Measurements from ENCODE around the gene CHRNA1. TPM values are rescaled to one million over a fixed set of nuclear protein-coding genes. Genes with fewer than 3 reads are reported as not detected.

CHRNA1 gene
- total RNA-seq = under 1 TPM in 1 of 2 donors, not detected in 1; 0.41 TPM

DNA sequence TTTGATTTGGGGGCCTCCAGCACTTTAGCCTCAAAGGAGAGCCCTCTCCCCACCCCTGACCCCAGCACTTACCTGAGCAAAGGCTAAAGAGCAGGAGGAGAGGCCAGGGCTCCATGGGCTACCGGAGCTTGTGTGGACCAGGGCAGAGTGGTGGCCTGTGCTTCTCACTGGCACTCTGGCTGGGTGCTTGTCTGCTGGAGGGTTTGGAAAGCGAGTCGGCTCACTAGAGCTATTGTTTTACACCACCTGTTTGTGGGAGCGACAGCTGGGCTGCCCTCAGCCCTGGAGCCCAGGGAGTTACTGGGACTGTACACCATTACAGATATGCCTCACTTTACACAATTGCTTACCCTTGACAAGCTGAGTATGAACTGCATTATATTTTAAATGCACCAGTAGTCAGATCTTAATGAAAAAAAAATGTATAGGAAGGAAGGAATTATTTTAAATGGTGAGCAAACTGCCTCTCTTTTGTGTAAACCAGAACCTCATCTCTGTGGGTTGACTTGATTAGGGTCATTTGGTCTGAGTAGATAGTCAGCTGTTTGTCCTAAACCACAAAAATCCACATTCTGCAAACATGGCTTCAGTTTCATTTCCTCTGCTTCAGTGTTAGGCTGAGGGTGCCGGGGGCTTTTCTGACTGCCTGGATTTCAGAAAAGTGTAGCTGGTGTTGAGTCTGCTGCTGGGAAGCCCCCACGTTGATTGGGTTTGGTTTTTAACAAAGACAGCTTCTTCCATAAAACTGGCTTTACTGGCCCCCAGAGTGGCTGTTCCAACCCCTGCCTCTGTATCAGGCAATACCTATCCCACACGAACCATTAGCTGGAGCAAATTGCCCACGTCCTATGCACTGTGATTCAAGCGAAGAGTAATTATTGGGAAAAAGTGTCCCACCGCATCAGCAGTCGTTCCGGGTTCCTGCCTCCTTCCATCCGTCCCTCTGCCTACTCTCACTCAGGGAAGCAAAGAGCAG, at the start of gene CHRNA1:
CHRNA1 (minus strand) TSS at position 193 of the 976 bp plus-strand sequence; CDS start at position 115, 78 bp downstream.
- Histone ChIP-seq H3K27ac (no peak within 1 kb of the TSS), H3K4me1 (ENCODE audit: control insufficient read depth in 1 of 2, low read depth in 2 of 2) (peaks cover 8 to 16% of the 10 kb centered on the region in 2 donors), H3K4me3 (no peak within 1 kb of the TSS), H3K9me3 (no peaks in the 10 kb centered on the region), H3K36me3 (no peaks in the 10 kb centered on the region), H3K27me3 (replicated peaks; ENCODE audit: insufficient read depth) (no peaks in the 10 kb centered on the region)
- DNase-seq (ENCODE audit: low spot score) = no peak
- ATAC-seq (ENCODE audit: insufficient number of reproducible peaks, low FRiP score, low read depth) = no peak
- TF ChIP-seq, protein P1, sequence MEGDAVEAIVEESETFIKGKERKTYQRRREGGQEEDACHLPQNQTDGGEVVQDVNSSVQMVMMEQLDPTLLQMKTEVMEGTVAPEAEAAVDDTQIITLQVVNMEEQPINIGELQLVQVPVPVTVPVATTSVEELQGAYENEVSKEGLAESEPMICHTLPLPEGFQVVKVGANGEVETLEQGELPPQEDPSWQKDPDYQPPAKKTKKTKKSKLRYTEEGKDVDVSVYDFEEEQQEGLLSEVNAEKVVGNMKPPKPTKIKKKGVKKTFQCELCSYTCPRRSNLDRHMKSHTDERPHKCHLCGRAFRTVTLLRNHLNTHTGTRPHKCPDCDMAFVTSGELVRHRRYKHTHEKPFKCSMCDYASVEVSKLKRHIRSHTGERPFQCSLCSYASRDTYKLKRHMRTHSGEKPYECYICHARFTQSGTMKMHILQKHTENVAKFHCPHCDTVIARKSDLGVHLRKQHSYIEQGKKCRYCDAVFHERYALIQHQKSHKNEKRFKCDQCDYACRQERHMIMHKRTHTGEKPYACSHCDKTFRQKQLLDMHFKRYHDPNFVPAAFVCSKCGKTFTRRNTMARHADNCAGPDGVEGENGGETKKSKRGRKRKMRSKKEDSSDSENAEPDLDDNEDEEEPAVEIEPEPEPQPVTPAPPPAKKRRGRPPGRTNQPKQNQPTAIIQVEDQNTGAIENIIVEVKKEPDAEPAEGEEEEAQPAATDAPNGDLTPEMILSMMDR (IDR thresholded peaks at IDR 0.05) = no peak

DNA sequence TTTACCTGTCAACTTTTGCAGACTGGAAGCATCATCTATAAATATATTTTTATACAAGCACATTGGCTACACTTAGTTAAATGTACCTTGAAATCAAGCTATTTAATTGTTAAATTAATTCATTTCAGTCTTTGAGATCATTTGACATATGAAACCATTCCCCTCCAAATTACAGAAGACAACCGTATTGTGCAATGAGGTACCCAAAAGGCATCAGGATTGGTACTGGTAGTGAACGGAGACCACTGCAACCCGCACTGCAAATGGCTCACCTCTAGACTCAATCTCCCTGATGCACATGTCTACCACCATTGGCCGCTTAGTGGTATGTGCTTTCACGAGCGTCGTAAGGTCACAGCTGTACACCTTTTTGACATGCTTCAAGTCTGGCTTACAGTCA, 47.8 kb upstream of the CHRNA1 start:
- Histone ChIP-seq H3K27me3 (replicated peaks; ENCODE audit: insufficient read depth) (no peaks in the 10 kb centered on the region), H3K27ac (no peak overlapping the region), H3K4me1 (ENCODE audit: control insufficient read depth in 1 of 2, low read depth in 2 of 2) (no peaks in the 10 kb centered on the region), H3K9me3 (no peaks in the 10 kb centered on the region), H3K36me3 (no peaks in the 10 kb centered on the region), H3K4me3 (no peak overlapping the region)
- DNase-seq (ENCODE audit: low spot score) = no peak
- TF ChIP-seq, protein P1 (IDR thresholded peaks at IDR 0.05) = no peak
- ATAC-seq (ENCODE audit: insufficient number of reproducible peaks, low FRiP score, low read depth) = no peak

DNA sequence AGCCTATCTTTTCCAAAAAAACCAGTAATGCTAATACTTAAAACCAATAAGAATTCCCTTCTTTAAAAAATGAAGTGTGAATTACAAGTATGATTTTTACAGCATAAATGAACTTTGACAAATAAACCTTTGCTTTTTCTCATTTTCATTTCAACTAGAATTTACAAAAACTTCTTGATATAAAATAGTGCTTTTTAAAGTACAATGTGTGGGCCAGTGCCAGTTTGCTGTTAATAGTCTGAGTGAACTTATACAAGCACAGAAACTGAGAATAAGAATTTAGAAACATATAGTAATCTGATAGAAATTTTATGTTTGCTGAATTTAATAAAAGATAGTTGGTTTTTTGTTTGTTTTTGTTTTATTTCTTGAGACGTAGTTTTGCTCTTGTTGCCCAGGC, 43.7 kb upstream of the CHRNA1 start:
- Histone ChIP-seq H3K4me3 (no peak overlapping the region), H3K27me3 (replicated peaks; ENCODE audit: insufficient read depth) (no peaks in the 10 kb centered on the region), H3K4me1 (ENCODE audit: control insufficient read depth in 1 of 2, low read depth in 2 of 2) (no peaks in the 10 kb centered on the region), H3K27ac (no peak overlapping the region), H3K36me3 (no peaks in the 10 kb centered on the region), H3K9me3 (no peaks in the 10 kb centered on the region)
- TF ChIP-seq, protein P1 (IDR thresholded peaks at IDR 0.05) = no peak
- no peak for DNase-seq (ENCODE audit: low spot score)
- ATAC-seq (ENCODE audit: insufficient number of reproducible peaks, low FRiP score, low read depth) = no peak

DNA sequence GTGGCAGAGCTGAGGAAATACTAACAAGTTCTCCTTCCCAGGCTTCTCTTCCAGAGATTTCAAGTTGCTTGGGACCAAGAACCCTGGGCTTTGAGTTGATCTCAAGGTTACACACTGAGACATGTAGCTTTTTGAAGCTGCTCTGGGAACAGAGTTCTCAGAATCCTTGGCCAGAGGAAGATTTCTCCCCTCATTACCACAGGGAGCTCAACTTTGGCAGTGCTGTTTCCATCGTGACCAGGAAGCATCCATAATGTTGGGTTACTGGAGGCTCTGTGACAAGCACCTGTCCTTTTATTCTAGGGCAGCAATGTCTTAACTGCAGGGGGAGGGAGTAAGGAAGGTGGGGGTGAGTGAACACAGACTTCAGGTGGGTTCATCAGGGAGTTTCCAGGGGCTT, 41.5 kb upstream of the CHRNA1 start:
- Histone ChIP-seq H3K4me1 (ENCODE audit: control insufficient read depth in 1 of 2, low read depth in 2 of 2) (no peaks in the 10 kb centered on the region), H3K27me3 (replicated peaks; ENCODE audit: insufficient read depth) (no peaks in the 10 kb centered on the region), H3K4me3 (no peak overlapping the region), H3K36me3 (no peaks in the 10 kb centered on the region), H3K9me3 (no peaks in the 10 kb centered on the region), H3K27ac (no peak overlapping the region)
- DNase-seq (ENCODE audit: low spot score) (no peak), ATAC-seq (ENCODE audit: insufficient number of reproducible peaks, low FRiP score, low read depth) (no peak)
- TF ChIP-seq, protein P1 (IDR thresholded peaks at IDR 0.05) = no peak

DNA sequence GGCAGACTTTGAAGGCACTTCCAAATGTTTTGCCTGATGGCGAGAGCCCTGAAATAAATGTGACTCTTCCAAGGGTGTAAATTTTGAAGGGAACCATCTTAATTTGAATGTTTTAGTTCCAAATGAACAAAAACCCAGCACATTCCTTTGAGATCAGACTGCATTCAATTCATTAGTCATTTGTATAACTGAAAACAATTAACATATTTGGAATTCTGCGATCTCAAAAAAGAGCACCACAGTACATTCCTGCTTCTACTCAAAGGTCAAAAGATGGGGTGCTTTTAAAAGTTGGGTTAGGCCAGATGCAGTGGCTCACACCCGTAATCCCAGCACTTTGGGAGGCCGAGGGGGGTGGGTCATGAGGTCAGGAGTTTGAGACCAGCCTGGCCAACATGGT, 38.2 kb upstream of the CHRNA1 start:
- TF ChIP-seq, protein P1 (IDR thresholded peaks at IDR 0.05) = no peak
- Histone ChIP-seq H3K4me3 (no peak overlapping the region), H3K36me3 (no peaks in the 10 kb centered on the region), H3K27me3 (replicated peaks; ENCODE audit: insufficient read depth) (no peaks in the 10 kb centered on the region), H3K27ac (no peak overlapping the region), H3K9me3 (no peaks in the 10 kb centered on the region), H3K4me1 (ENCODE audit: control insufficient read depth in 1 of 2, low read depth in 2 of 2) (no peaks in the 10 kb centered on the region)
- ATAC-seq (ENCODE audit: insufficient number of reproducible peaks, low FRiP score, low read depth) (no peak), DNase-seq (ENCODE audit: low spot score) (no peak)

Measured in thoracic aorta (tissue), 2 donors.